HEK293 (cell line): Measurements from ENCODE around the gene EFCAB9.

ENCODE experiments used
- KLF16 ChIP-seq: fragments of 450-650 bp; formaldehyde crosslinking; IDR thresholded peaks from 2 replicates; pipeline ENCODE4 v1.5.1; 2017; ENCODE audit warnings: missing biosample characterization, missing genetic modification characterization
- TCF7L2 ChIP-seq: IDR thresholded peaks from 2 replicates; pipeline ENCODE4 v1.6.1; 2011; ENCODE audit warnings: low read depth, mild to moderate bottlenecking, inconsistent platforms, low read length, moderate library complexity, borderline replicate concordance
- ZBTB7A ChIP-seq: fragments of 450-650 bp; formaldehyde crosslinking; IDR thresholded peaks from 2 replicates; pipeline ENCODE4 v1.5.1; 2016; ENCODE audit warnings: low read depth, missing biosample characterization, missing genetic modification characterization
- ZNF146 ChIP-seq: fragments of 450-650 bp; formaldehyde crosslinking; IDR thresholded peaks from 2 replicates; pipeline ENCODE4 v1.5.1; 2016; ENCODE audit warnings: missing biosample characterization, missing genetic modification characterization
- ZNF148 ChIP-seq: fragments of 450-650 bp; formaldehyde crosslinking; IDR thresholded peaks from 2 replicates; pipeline ENCODE4 v1.5.0; 2017; ENCODE audit warnings: missing biosample characterization, missing genetic modification characterization, borderline replicate concordance
- ZNF239 ChIP-seq: fragments of 450-650 bp; formaldehyde crosslinking; IDR thresholded peaks from 2 replicates; pipeline ENCODE4 v1.5.1; 2016; ENCODE audit warnings: missing biosample characterization, missing genetic modification characterization
- ZNF248 ChIP-seq: fragments of 450-650 bp; formaldehyde crosslinking; IDR thresholded peaks from 2 replicates; pipeline ENCODE4 v1.5.1; 2017; ENCODE audit warnings: missing biosample characterization, missing genetic modification characterization
- ZNF335 ChIP-seq: fragments of 450-650 bp; formaldehyde crosslinking; conservative IDR thresholded peaks from 2 replicates; pipeline ENCODE4 v1.5.1; 2016; ENCODE audit warnings: missing biosample characterization, missing genetic modification characterization
- ZNF341 ChIP-seq: fragments of 450-650 bp; formaldehyde crosslinking; IDR thresholded peaks from 2 replicates; pipeline ENCODE4; 2016; ENCODE audit warnings: low read depth, missing biosample characterization, missing genetic modification characterization
- ZNF404 ChIP-seq: fragments of 450-650 bp; formaldehyde crosslinking; IDR thresholded peaks from 2 replicates; pipeline ENCODE4 v1.5.1; 2017; ENCODE audit warnings: missing biosample characterization, missing genetic modification characterization
- ZNF426 ChIP-seq: fragments of 450-650 bp; formaldehyde crosslinking; IDR thresholded peaks from 2 replicates; pipeline ENCODE4 v1.5.1; 2017; ENCODE audit warnings: missing biosample characterization, missing genetic modification characterization, mild to moderate bottlenecking, inconsistent platforms, moderate library complexity
- ZNF48 ChIP-seq: fragments of 450-650 bp; formaldehyde crosslinking; IDR thresholded peaks from 2 replicates; pipeline ENCODE4 v1.5.1; 2016; ENCODE audit warnings: missing biosample characterization, missing genetic modification characterization
- ZNF514 ChIP-seq: fragments of 450-650 bp; formaldehyde crosslinking; IDR thresholded peaks from 2 replicates; pipeline ENCODE4 v1.5.1; 2016; ENCODE audit warnings: missing biosample characterization, missing genetic modification characterization
- ZNF549 ChIP-seq: fragments of 450-650 bp; IDR thresholded peaks from 2 replicates; pipeline ENCODE4 v1.5.1; 2018; ENCODE audit warnings: missing biosample characterization, missing genetic modification characterization, mild to moderate bottlenecking, inconsistent platforms, moderate library complexity
- ZNF580 ChIP-seq: fragments of 450-650 bp; formaldehyde crosslinking; IDR thresholded peaks from 2 replicates; pipeline ENCODE4 v1.5.1; 2016; ENCODE audit warnings: missing biosample characterization, missing genetic modification characterization
- ZNF621 ChIP-seq: fragments of 450-650 bp; formaldehyde crosslinking; IDR thresholded peaks from 2 replicates; pipeline ENCODE4 v1.5.1; 2017; ENCODE audit warnings: missing biosample characterization, missing genetic modification characterization
- ZNF639 ChIP-seq: fragments of 450-650 bp; formaldehyde crosslinking; IDR thresholded peaks from 2 replicates; pipeline ENCODE4 v1.5.1; 2016; ENCODE audit warnings: missing biosample characterization, missing genetic modification characterization
- ZNF768 ChIP-seq: fragments of 450-650 bp; formaldehyde crosslinking; IDR thresholded peaks from 2 replicates; pipeline ENCODE4 v1.5.1; 2018; ENCODE audit warnings: missing biosample characterization, mild to moderate bottlenecking, missing genetic modification characterization
- ZNF791 ChIP-seq: fragments of 450-650 bp; formaldehyde crosslinking; IDR thresholded peaks from 2 replicates; pipeline ENCODE4 v1.5.1; 2016; ENCODE audit warnings: missing biosample characterization, missing genetic modification characterization
- ZNF792 ChIP-seq: fragments of 450-650 bp; formaldehyde crosslinking; IDR thresholded peaks from 2 replicates; pipeline ENCODE4 v1.5.1; 2016; ENCODE audit warnings: missing biosample characterization, missing genetic modification characterization
- ZNF837 ChIP-seq: fragments of 450-650 bp; formaldehyde crosslinking; IDR thresholded peaks from 2 replicates; pipeline ENCODE4 v1.5.1; 2016; ENCODE audit warnings: missing biosample characterization, missing genetic modification characterization
- TF ChIP-seq, protein P1 (sequence below): fragments of 450-650 bp; formaldehyde crosslinking; IDR thresholded peaks from 2 replicates; pipeline ENCODE4 v1.5.1; 2016; ENCODE audit warnings: missing biosample characterization, missing genetic modification characterization
- TF ChIP-seq, protein P2 (sequence below): fragments of 450-650 bp; formaldehyde crosslinking; IDR thresholded peaks from 2 replicates; pipeline ENCODE4 v1.5.1; 2016; ENCODE audit warnings: missing biosample characterization, missing genetic modification characterization
- TF ChIP-seq, protein P3 (sequence below): fragments of 450-650 bp; formaldehyde crosslinking; IDR thresholded peaks from 2 replicates; pipeline ENCODE4 v1.5.1; 2016; ENCODE audit warnings: missing biosample characterization, missing genetic modification characterization
- TF ChIP-seq, protein P4 (sequence below): fragments of 450-650 bp; formaldehyde crosslinking; IDR thresholded peaks from 2 replicates; pipeline ENCODE4 v1.5.1; 2016; ENCODE audit warnings: missing biosample characterization, missing genetic modification characterization
- TF ChIP-seq, protein P5 (sequence below): fragments of 450-650 bp; formaldehyde crosslinking; IDR thresholded peaks from 2 replicates; pipeline ENCODE4 v1.5.1; 2016; ENCODE audit warnings: missing biosample characterization, missing genetic modification characterization

EFCAB9 gene

DNA sequence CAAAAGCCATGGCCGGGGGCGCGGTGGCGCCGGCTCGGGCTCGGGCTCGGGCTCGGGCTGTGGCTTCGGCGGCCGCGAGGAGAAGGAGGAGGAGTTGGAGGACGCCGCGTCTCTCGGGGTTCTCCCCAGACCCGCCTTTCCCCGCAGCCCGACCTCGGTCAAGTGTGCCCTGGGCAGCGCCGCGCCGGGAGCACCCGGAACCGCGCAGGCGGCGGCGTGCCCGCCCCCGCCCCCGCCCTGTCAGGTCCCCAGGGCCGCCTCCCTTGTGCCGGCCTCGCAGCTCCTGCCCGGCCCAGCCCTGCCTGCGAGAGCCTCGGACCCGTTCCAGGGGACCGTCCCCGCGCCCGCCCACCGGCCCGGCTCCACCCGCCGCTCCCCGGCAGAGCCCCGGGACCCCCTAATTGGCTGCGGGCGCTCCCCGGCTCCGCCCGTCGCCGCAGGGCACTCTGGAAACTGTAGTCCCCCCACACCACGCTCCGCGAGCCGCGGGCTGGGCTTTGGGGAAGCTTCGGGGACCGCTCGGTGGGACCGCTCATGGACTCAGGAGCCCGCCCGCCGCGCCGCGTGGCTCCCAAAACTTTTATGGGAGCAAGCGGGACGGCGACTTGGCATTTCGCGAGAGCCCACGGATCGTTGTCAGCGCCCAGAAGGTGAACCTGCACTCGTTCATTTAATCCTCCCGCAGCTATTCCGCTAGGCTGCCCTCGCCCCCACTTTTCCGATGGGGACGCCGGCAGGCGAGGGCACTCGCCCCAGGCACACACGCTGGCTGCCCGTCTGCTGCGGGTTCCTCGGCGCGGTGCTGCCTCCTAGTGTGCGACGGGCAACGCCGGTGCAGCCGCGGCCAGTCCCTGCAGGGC is 5.7 kb upstream of the EFCAB9 start, which contains the start of gene STK10 (continued):
- TF ChIP-seq, protein P1, sequence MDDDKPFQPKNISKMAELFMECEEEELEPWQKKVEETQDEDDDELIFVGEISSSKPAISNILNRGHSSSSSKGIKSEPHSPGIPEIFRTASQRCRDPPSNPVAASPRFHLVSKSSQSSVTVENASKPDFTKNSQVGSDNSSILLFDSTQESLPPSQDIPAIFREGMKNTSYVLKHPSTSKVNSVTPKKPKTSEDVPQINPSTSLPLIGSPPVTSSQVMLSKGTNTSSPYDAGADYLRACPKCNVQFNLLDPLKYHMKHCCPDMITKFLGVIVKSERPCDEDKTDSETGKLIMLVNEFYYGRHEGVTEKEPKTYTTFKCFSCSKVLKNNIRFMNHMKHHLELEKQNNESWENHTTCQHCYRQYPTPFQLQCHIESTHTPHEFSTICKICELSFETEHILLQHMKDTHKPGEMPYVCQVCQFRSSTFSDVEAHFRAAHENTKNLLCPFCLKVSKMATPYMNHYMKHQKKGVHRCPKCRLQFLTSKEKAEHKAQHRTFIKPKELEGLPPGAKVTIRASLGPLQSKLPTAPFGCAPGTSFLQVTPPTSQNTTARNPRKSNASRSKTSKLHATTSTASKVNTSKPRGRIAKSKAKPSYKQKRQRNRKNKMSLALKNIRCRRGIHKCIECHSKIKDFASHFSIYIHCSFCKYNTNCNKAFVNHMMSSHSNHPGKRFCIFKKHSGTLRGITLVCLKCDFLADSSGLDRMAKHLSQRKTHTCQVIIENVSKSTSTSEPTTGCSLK (tag by site-specific recombination), result no peak
- TF ChIP-seq ZNF239 (tag by site-specific recombination), result no peak
- no peak for TF ChIP-seq ZNF48 (tag by site-specific recombination)
- TF ChIP-seq ZNF335 (tag by site-specific recombination), result peak; percentile 99
- TF ChIP-seq ZNF341 (tag by site-specific recombination), result peak; percentile 100
- no peak for TF ChIP-seq ZNF514 (tag by site-specific recombination)
- TF ChIP-seq ZNF404 (tag by site-specific recombination), result no peak
- no peak for TF ChIP-seq ZNF146
- TF ChIP-seq ZNF639 (tag by site-specific recombination), result no peak
- no peak for TF ChIP-seq ZNF621
- no peak for TF ChIP-seq ZNF426 (tag by site-specific recombination)
- no peak for TF ChIP-seq ZBTB7A
- TF ChIP-seq TCF7L2, result no peak
- no peak for TF ChIP-seq KLF16 (tag by site-specific recombination)
- TF ChIP-seq, protein P2, sequence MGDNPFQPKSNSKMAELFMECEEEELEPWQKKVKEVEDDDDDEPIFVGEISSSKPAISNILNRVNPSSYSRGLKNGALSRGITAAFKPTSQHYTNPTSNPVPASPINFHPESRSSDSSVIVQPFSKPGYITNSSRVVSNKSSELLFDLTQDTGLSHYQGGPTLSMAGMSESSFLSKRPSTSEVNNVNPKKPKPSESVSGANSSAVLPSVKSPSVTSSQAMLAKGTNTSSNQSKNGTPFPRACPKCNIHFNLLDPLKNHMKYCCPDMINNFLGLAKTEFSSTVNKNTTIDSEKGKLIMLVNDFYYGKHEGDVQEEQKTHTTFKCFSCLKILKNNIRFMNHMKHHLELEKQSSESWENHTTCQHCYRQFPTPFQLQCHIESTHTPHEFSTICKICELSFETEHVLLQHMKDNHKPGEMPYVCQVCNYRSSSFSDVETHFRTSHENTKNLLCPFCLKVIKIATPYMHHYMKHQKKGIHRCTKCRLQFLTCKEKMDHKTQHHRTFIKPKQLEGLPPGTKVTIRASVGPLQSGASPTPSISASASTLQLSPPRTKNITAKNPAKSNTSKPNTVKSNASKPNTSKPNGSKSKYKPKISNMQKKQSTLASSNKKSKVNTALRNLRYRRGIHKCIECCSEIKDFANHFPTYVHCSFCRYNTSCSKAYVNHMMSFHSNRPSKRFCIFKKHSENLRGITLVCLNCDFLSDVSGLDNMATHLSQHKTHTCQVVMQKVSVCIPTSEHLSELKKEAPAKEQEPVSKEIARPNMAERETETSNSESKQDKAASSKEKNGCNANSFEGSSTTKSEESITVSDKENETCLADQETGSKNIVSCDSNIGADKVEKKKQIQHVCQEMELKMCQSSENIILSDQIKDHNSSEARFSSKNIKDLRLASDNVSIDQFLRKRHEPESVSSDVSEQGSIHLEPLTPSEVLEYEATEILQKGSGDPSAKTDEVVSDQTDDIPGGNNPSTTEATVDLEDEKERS (tag by site-specific recombination), result no peak
- TF ChIP-seq ZNF768, result no peak
- TF ChIP-seq ZNF549, result no peak
- TF ChIP-seq, protein P3, sequence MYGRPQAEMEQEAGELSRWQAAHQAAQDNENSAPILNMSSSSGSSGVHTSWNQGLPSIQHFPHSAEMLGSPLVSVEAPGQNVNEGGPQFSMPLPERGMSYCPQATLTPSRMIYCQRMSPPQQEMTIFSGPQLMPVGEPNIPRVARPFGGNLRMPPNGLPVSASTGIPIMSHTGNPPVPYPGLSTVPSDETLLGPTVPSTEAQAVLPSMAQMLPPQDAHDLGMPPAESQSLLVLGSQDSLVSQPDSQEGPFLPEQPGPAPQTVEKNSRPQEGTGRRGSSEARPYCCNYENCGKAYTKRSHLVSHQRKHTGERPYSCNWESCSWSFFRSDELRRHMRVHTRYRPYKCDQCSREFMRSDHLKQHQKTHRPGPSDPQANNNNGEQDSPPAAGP, result peak; percentile 75
- TF ChIP-seq ZNF792 (tag by site-specific recombination), result no peak
- TF ChIP-seq, protein P4, sequence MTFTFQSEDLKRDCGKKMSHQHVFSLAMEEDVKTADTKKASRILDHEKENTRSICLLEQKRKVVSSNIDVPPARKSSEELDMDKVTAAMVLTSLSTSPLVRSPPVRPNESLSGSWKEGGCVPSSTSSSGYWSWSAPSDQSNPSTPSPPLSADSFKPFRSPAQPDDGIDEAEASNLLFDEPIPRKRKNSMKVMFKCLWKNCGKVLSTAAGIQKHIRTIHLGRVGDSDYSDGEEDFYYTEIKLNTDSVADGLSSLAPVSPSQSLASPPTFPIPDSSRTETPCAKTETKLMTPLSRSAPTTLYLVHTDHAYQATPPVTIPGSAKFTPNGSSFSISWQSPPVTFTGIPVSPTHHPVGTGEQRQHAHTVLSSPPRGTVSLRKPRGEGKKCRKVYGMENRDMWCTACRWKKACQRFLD, result no peak
- peak; percentile 54; the same call in 1 of the 2 replicates for TF ChIP-seq ZNF580 (tag by site-specific recombination)
- TF ChIP-seq ZNF791, result no peak
- no peak for TF ChIP-seq ZNF248 (tag by site-specific recombination)
- TF ChIP-seq, protein P5, sequence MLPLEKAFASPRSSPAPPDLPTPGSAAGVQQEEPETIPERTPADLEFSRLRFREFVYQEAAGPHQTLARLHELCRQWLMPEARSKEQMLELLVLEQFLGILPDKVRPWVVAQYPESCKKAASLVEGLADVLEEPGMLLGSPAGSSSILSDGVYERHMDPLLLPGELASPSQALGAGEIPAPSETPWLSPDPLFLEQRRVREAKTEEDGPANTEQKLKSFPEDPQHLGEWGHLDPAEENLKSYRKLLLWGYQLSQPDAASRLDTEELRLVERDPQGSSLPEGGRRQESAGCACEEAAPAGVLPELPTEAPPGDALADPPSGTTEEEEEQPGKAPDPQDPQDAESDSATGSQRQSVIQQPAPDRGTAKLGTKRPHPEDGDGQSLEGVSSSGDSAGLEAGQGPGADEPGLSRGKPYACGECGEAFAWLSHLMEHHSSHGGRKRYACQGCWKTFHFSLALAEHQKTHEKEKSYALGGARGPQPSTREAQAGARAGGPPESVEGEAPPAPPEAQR (tag by site-specific recombination), result no peak
- no peak for TF ChIP-seq ZNF837 (tag by site-specific recombination)
- no peak for TF ChIP-seq ZNF148 (tag by site-specific recombination)
